HG03354 (cell line): Measurements from ENCODE around the gene LINC01488.

Experiments used
- ATAC-seq: cut with Tn5 transposase; IDR thresholded peaks from one replicate; pipeline ENCODE4 v1.9.1; 2021; ENCODE audit warnings: mild to moderate bottlenecking; ENCODE audit not compliant: unreplicated experiment, poor library complexity, severe bottlenecking

The LINC01488 gene

GRCh38 chr11:69475141-69475865, 6.2 kb upstream of the LINC01488 start:
- ATAC-seq, result no peak

DNA sequence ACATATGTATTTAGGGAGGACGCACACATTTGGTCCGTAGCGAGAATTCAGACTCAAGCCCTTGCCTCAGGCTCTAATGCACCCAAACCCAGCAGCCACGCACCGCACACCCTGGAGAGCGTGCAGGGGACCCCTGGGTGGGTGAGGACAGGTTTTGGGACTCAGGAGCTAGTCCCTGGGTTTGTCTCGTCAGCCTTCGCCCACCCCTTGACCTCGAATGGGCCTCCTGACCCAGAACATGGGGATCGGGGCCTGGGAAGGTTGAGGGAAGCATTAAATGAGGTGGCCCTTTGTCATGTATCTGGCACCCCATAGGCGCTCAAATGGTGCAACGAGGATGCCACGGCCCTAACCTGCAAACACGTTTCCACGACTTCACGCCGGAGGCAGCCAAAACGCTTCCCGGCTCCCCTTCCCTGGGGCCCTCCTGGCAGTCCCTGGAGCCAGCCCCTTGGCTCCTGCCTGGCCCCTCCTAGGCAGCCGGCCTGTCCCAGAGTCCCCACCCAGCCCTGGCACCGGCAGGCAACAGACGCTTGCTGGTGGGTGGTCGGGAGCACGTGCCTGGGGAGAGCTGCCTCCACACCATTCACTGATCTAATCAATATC, 5.5 kb upstream of the LINC01488 start:
- ATAC-seq, result no peak

DNA sequence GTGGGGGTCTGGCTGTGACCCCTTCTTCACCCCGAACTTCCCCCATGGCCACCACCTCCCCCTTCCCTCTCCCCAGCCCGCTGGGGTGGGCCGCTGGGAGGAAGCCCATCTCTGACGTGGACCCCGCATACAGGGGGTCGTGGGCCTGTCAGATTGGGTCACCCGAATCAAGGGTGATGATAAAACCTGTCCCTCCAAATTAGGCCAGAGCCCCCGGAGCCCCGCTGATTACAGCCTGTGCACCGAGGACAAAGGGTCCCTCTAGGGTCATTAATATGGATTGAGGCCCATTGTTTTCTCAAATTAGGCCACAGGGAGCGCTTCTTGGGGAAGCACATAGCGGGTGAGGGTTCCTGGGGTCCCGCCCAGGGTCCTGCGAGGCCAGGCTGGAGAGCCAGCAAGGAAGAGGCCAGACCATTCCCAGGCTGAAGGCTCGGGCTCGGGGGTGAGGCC, 4.9 kb upstream of the LINC01488 start:
- ATAC-seq, result no peak

GRCh38 chr11:69477086-69477485, 4.4 kb upstream of the LINC01488 start:
- no peak for ATAC-seq

DNA sequence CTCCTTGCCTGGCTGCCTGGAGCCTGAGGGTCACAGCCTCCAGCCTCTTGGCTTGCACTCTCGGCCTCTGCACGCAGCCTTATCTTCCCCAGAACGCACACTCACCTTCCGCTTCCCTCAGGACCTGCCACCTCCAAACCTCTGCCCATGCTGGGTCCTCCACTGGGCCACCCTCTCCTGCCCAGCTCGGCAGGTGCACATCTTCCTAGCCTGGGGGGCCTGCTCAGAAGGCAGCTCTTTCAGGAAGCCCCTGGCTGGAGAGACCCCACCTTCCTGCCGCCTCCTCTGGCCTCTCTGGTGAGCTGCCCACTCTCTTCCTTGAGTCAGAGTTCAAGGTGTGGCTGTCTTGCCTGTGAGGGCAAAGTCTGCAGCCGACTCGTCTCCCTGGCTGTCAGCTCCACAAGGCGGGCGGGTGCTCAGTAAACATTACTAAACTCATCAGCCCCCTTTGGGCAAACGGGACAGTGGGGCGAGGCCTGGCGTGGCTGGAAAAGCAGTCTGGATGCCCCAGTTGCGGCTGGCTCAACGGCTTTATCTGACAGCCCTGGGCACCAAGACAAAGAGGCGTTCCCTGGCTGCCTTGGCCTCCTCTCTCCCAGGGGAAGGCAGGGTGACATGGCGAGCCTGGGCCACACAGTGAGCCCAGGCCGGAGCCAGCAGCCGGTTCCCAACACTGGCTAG, 1.7 kb upstream of the LINC01488 start:
- no peak for ATAC-seq

GRCh38 chr11:69480547-69481392, 693 bp upstream of the LINC01488 start:
- ATAC-seq, result no peak

DNA sequence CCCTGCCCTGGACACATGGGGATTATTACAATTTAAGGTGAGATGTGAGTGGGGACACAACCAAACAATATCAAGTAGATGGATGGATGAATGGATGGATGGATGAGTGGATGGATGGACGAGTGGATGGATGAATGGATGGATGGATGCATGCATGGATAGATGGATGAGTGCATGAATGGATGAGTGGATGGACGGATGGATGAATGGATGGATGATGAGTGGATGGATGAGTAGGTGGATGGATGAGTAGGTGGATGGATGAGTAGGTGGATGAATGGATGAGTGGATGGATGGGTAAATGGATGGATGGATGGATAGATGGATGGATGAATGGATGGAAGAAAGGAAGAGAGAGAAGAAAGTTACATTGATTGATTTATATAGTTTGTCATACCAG, 859 bp downstream of the LINC01488 start:
- ATAC-seq, result no peak

GRCh38 chr11:69483170-69483569, 1.7 kb downstream of the LINC01488 start:
- ATAC-seq, result no peak

- no peak for ATAC-seq
Measured at GRCh38 chr11:69483691-69484426, 2.4 kb downstream of the LINC01488 start.

- no peak for ATAC-seq
Measured at GRCh38 chr11:69484427-69485259, 3.2 kb downstream of the LINC01488 start.

- no peak for ATAC-seq
Measured at GRCh38 chr11:69485337-69486041, 4.0 kb downstream of the LINC01488 start.

GRCh38 chr11:69486056-69486772, 4.8 kb downstream of the LINC01488 start:
- ATAC-seq, result no peak

GRCh38 chr11:69486773-69487291, 5.4 kb downstream of the LINC01488 start:
- no peak for ATAC-seq

- no peak for ATAC-seq
Measured at GRCh38 chr11:69487391-69487790, 5.9 kb downstream of the LINC01488 start.

DNA sequence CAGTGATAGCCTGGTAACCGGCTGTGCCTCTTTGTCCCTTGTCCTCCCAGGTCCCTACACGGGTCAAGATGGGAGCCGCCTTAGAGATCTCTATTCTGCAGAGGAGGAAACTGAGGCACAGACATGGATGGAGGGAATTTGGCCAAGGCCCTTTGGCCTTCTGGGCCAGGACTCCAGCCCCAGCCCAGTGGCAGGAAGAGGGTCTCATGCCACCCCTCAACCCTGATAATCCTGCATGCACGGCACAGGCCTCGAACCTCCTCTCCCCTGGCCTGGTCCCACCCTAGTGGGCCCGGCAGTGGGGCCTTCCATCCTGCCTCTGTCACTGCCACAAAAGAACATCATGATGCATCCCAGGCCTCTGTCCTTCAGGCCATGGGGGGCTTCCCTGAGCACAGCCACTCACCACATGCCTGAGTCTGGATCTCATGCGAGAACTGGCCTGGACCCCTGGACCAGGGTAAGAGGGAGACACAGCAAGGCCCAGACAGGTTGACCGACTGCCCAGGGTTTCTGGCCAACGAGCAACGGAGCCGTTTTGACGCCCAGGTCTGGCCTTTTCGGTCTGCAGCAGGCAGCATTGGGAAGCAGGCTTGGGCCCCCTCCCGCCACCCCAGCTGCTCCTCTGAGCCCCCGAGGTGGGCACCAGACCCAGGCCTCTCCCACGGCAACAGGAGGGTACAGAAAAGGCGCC, 6.5 kb downstream of the LINC01488 start:
- no peak for ATAC-seq

GRCh38 chr11:69488543-69488940, 7.1 kb downstream of the LINC01488 start:
- no peak for ATAC-seq
